Measurements from ENCODE around the gene BCAS3.
A peak's percentile ranks its signal among the peaks of the same experiment; 100 is the strongest.

BCAS3 gene

GRCh38 chr17:60900688-60901087 is 223.0 kb downstream of the BCAS3 start:
- no peak overlapping the region for H3K27ac Mint-ChIP-seq
- DNase-seq = no peak
- no peaks in the 10 kb centered on the region for H3K4me1 Mint-ChIP-seq
- H3K4me3 Mint-ChIP-seq = no peak overlapping the region
- H3K9me3 Mint-ChIP-seq = peaks cover 22% of the 10 kb centered on the region
- no peak for TF ChIP-seq CTCF (IDR thresholded peaks at IDR 0.05)
- peaks cover 33% of the 10 kb centered on the region for H3K36me3 Mint-ChIP-seq (ENCODE audit: low read depth)
- H3K27me3 Mint-ChIP-seq (ENCODE audit: low read depth, poor library complexity) = peaks cover 3% of the 10 kb centered on the region

GRCh38 chr17:60901242-60901641 is 223.6 kb downstream of the BCAS3 start:
- TF ChIP-seq CTCF (IDR thresholded peaks at IDR 0.05) = no peak
- peaks cover 3% of the 10 kb centered on the region for H3K27me3 Mint-ChIP-seq (ENCODE audit: low read depth, poor library complexity)
- no peaks in the 10 kb centered on the region for H3K4me1 Mint-ChIP-seq
- no peak for DNase-seq
- peaks cover 19% of the 10 kb centered on the region for H3K9me3 Mint-ChIP-seq
- peaks cover 32% of the 10 kb centered on the region for H3K36me3 Mint-ChIP-seq (ENCODE audit: low read depth)
- no peak overlapping the region for H3K4me3 Mint-ChIP-seq
- no peak overlapping the region for H3K27ac Mint-ChIP-seq

GRCh38 chr17:60901806-60902205 is 224.2 kb downstream of the BCAS3 start:
- H3K4me1 Mint-ChIP-seq = no peaks in the 10 kb centered on the region
- H3K36me3 Mint-ChIP-seq (ENCODE audit: low read depth) = peaks cover 27% of the 10 kb centered on the region
- H3K27me3 Mint-ChIP-seq (ENCODE audit: low read depth, poor library complexity) = peaks cover 3% of the 10 kb centered on the region
- no peak for TF ChIP-seq CTCF (IDR thresholded peaks at IDR 0.05)
- no peak overlapping the region for H3K4me3 Mint-ChIP-seq
- no peak overlapping the region for H3K27ac Mint-ChIP-seq
- no peak for DNase-seq
- peaks cover 13% of the 10 kb centered on the region for H3K9me3 Mint-ChIP-seq

GRCh38 chr17:60902399-60902798 is 224.7 kb downstream of the BCAS3 start:
- no peak for TF ChIP-seq CTCF (IDR thresholded peaks at IDR 0.05)
- peaks cover 3% of the 10 kb centered on the region for H3K27me3 Mint-ChIP-seq (ENCODE audit: low read depth, poor library complexity)
- H3K4me3 Mint-ChIP-seq = no peak overlapping the region
- peaks cover 21% of the 10 kb centered on the region for H3K36me3 Mint-ChIP-seq (ENCODE audit: low read depth)
- H3K4me1 Mint-ChIP-seq = no peaks in the 10 kb centered on the region
- H3K9me3 Mint-ChIP-seq = peaks cover 7% of the 10 kb centered on the region
- DNase-seq = no peak
- H3K27ac Mint-ChIP-seq = no peak overlapping the region

GRCh38 chr17:60904582-60904981 is 226.9 kb downstream of the BCAS3 start:
- H3K36me3 Mint-ChIP-seq (ENCODE audit: low read depth) = peaks cover 12% of the 10 kb centered on the region
- no peaks in the 10 kb centered on the region for H3K27me3 Mint-ChIP-seq (ENCODE audit: low read depth, poor library complexity)
- H3K4me1 Mint-ChIP-seq = no peaks in the 10 kb centered on the region
- H3K4me3 Mint-ChIP-seq = no peak overlapping the region
- no peak for TF ChIP-seq CTCF (IDR thresholded peaks at IDR 0.05)
- no peaks in the 10 kb centered on the region for H3K9me3 Mint-ChIP-seq
- H3K27ac Mint-ChIP-seq = no peak overlapping the region
- DNase-seq = no peak

GRCh38 chr17:60905709-60906108 is 228.1 kb downstream of the BCAS3 start:
- Mint-ChIP-seq H3K27me3 (ENCODE audit: low read depth, poor library complexity) (no peaks in the 10 kb centered on the region), H3K27ac (peak overlapping the region; percentile 19), H3K4me1 (no peaks in the 10 kb centered on the region), H3K4me3 (no peak overlapping the region), H3K36me3 (ENCODE audit: low read depth) (peaks cover 12% of the 10 kb centered on the region), H3K9me3 (no peaks in the 10 kb centered on the region)
- DNase-seq = no peak
- no peak for TF ChIP-seq CTCF (IDR thresholded peaks at IDR 0.05)

Measured in nephron progenitor cell (in vitro differentiated cells).